PC-3 (cell line): ENCODE measurements around the gene ESX1.

Experiments
- EZH2phosphoT487 ChIP-seq: fragments of 300-600 bp; sonication (generic); IDR thresholded peaks from 2 replicates; pipeline ENCODE4 v1.6.1; 2018; ENCODE audit warnings: mild to moderate bottlenecking, antibody characterized with exemption, low read length, borderline replicate concordance
- TF ChIP-seq, protein P1 (sequence below): fragments of 300-600 bp; sonication (generic); conservative IDR thresholded peaks from 2 replicates; pipeline ENCODE4 v1.5.1; 2017; ENCODE audit warnings: antibody characterized with exemption, low read depth, mild to moderate bottlenecking, low read length

DNA sequence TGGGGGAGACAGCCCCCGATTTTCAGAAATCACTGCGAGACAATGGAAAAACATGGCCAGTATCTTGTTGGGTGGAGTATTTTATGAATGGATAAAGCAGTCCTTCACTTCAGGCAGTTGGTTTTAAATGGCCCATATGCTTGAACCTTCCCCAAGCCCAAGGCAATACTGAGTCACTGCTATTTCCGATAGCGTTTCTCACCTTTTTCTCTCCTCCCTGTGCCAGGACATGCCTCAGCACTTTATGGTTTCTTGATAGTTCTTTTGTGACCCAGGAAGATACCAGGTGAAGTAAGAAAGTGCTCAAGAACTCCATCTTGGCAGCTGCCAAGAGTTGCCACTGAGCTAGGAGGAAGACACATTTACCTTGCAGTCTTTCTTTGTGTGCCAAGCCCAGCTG lies 26.8 kb upstream of the ESX1 start:
- TF ChIP-seq, protein P1, sequence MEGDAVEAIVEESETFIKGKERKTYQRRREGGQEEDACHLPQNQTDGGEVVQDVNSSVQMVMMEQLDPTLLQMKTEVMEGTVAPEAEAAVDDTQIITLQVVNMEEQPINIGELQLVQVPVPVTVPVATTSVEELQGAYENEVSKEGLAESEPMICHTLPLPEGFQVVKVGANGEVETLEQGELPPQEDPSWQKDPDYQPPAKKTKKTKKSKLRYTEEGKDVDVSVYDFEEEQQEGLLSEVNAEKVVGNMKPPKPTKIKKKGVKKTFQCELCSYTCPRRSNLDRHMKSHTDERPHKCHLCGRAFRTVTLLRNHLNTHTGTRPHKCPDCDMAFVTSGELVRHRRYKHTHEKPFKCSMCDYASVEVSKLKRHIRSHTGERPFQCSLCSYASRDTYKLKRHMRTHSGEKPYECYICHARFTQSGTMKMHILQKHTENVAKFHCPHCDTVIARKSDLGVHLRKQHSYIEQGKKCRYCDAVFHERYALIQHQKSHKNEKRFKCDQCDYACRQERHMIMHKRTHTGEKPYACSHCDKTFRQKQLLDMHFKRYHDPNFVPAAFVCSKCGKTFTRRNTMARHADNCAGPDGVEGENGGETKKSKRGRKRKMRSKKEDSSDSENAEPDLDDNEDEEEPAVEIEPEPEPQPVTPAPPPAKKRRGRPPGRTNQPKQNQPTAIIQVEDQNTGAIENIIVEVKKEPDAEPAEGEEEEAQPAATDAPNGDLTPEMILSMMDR: no peak
- TF ChIP-seq EZH2phosphoT487: no peak
